ENCODE measurements around the gene EFNA4. TPM values are rescaled to one million over a fixed set of nuclear protein-coding genes. Genes with fewer than 3 reads are reported as not detected.

The EFNA4 gene
- total and polyA plus RNA-seq, 3 donors from 2014 or later: 5.3 to 6.9 (median 6.0) TPM

DNA sequence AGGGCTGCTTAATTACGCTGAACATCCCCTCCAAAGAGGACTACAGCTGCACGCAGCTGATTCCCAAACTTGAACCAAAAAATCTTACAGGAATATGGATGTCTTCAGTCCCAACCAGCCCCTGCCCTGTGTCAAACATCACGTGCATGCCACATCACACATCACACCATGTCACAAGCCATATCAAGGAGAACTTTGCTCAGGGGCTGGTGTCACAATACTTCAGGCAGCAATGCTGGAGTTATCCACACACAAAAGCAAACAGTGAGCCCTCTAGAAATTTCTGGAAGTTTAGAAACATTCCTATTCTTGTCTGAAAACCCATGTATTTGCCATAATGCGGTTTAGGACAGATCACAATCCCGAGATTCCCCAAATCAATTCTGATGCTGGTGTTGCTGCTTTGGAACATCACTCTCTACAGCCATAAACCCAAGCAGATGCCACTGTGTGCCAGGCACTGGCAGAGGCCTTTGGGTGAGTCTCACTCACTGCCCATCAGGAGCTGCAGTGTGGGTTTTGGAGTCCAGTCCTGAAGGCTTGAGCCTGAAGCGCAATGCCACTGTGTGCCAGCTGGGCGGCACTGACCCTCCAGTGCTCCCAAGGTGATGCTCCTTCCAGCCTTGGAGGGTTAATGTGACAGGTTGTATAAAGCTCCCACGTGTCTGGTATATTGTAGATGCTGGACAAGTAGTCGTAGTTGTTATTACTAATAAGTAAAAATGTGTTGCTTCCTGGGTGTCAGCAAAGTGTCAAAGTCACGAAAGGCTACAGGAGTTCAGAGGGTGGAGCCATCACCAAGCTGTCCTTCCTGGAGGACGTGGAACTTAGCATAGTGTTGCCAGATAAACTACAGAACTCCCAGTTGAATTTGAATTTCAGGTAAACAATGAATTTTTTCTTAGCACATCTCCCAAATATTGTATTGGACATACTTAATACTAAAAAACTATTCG is 44.0 kb downstream of the EFNA4 start:
- Histone ChIP-seq H3K4me1 (no peaks in the 10 kb centered on the region), H3K9me3 (no peaks in the 10 kb centered on the region), H3K36me3 (ENCODE audit: low read depth, missing control alignments) (no peaks in the 10 kb centered on the region), H3K27ac (no peak overlapping the region), H3K4me3 (no peak overlapping the region), H3K27me3 (no peaks in the 10 kb centered on the region)
- WGBS, 2 donors: 79 to 81% methylated on average over 11 to 12 of the region's 12 CpGs
- intact Hi-C loops (cut with DNase I; ENCODE audit: low total_unique reads): no loop called here
- DNase-seq: no peak
- no peak for TF ChIP-seq POLR2A (IDR thresholded peaks at IDR 0.05)
- TF ChIP-seq, protein P1, sequence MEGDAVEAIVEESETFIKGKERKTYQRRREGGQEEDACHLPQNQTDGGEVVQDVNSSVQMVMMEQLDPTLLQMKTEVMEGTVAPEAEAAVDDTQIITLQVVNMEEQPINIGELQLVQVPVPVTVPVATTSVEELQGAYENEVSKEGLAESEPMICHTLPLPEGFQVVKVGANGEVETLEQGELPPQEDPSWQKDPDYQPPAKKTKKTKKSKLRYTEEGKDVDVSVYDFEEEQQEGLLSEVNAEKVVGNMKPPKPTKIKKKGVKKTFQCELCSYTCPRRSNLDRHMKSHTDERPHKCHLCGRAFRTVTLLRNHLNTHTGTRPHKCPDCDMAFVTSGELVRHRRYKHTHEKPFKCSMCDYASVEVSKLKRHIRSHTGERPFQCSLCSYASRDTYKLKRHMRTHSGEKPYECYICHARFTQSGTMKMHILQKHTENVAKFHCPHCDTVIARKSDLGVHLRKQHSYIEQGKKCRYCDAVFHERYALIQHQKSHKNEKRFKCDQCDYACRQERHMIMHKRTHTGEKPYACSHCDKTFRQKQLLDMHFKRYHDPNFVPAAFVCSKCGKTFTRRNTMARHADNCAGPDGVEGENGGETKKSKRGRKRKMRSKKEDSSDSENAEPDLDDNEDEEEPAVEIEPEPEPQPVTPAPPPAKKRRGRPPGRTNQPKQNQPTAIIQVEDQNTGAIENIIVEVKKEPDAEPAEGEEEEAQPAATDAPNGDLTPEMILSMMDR (IDR thresholded peaks at IDR 0.05): no peak

DNA sequence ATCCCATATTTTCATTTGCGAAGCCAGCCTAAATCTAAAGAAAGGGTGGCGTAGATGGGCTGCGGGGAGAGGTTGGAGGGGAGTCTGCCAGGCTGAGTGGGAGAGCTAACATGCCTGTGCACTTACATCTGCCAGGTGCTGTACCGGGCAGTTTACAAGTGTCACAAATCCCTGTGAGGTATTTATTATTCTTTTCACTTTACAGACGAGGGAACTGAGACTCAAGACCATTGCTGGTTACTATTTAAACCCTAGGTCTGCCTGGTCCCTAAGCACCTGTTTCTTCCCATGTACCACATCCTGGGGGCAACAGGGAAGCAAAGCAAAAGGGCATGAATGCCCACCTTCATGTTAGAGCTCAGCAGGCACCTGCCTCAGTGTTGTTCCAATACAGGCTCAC is 44.8 kb downstream of the EFNA4 start:
- TF ChIP-seq POLR2A (IDR thresholded peaks at IDR 0.05): no peak
- TF ChIP-seq, protein P1 (IDR thresholded peaks at IDR 0.05): no peak
- DNase-seq: no peak
- no peaks in the 10 kb centered on the region for H3K36me3 ChIP-seq (ENCODE audit: low read depth, missing control alignments)
- no peaks in the 10 kb centered on the region for H3K4me1 ChIP-seq
- H3K27ac ChIP-seq: no peak overlapping the region
- intact Hi-C loops (cut with DNase I; ENCODE audit: low total_unique reads): no loop called here
- H3K27me3 ChIP-seq: no peaks in the 10 kb centered on the region
- H3K9me3 ChIP-seq: no peaks in the 10 kb centered on the region
- no peak overlapping the region for H3K4me3 ChIP-seq
- WGBS, 2 donors: 72 to 80% methylated on average over 5 of the region's 5 CpGs

DNA sequence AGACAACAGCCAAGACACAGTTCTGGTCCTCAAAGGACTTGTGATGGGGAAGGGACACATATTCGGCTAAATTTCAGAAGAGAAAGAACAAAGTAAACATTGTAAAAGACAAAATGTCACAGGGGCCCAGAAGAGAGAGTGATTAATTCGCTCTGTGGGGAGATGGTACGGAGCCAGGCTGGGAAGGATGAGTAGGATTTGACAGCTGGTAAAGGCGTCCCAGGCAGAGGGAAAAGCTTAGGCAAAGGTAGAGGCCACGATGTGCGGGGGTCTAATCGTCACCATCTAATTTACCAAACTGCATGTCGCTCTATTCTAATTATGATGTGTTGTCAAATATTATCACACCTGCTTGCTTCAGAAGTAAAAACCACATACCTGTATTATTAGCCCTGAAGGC is 46.8 kb downstream of the EFNA4 start:
- no peaks in the 10 kb centered on the region for H3K4me1 ChIP-seq
- WGBS, 2 donors: 83 to 85% methylated on average over 8 of the region's 8 CpGs
- H3K27me3 ChIP-seq: no peaks in the 10 kb centered on the region
- H3K4me3 ChIP-seq: no peak overlapping the region
- no peak overlapping the region for H3K27ac ChIP-seq
- H3K9me3 ChIP-seq: no peaks in the 10 kb centered on the region
- TF ChIP-seq, protein P1 (IDR thresholded peaks at IDR 0.05): no peak
- no peak for TF ChIP-seq POLR2A (IDR thresholded peaks at IDR 0.05)
- H3K36me3 ChIP-seq (ENCODE audit: low read depth, missing control alignments): no peaks in the 10 kb centered on the region
- no peak for DNase-seq
- intact Hi-C loops (cut with DNase I; ENCODE audit: low total_unique reads): no loop called here

DNA sequence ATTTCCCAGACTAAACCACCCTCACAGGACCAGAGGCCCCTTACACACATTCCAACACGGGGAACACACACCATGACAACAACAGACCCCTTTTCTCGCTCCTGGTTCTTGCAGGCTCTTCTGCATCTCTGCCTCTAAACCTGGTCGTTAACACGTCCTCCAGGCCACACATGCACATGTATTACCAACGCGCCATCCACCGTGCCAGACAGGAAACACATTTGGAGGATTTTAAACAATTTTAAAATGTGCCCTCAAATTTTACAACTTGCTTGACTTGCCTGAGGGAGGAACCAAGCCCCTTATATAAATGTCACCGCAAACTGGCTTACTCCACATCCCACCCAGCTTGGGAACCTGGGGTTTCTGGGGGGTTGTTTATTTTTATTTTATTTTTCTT is 47.3 kb downstream of the EFNA4 start:
- Histone ChIP-seq H3K27ac (no peak overlapping the region), H3K27me3 (no peaks in the 10 kb centered on the region), H3K4me3 (no peak overlapping the region), H3K9me3 (no peaks in the 10 kb centered on the region), H3K4me1 (no peaks in the 10 kb centered on the region), H3K36me3 (ENCODE audit: low read depth, missing control alignments) (no peaks in the 10 kb centered on the region)
- no peak for DNase-seq
- TF ChIP-seq, protein P1 (IDR thresholded peaks at IDR 0.05): no peak
- no peak for TF ChIP-seq POLR2A (IDR thresholded peaks at IDR 0.05)
- intact Hi-C loops (cut with DNase I; ENCODE audit: low total_unique reads): no loop called here
- WGBS, 2 donors: 79 to 80% methylated on average over 8 of the region's 8 CpGs

Data from testis (tissue), 3 donors.